Adipocyte (in vitro differentiated cells): Measurements from ENCODE around the gene MX2.

Experiments
- DNase-seq: peaks from one replicate; pipeline ENCODE4 v3.0.0-alpha.2; 2015; ENCODE audit warnings: low read depth
- H3K27me3 ChIP-seq: replicated peaks from 2 replicates; pipeline ENCODE4 v1.7.0; 2013; ENCODE audit warnings: mild to moderate bottlenecking, low read length, moderate library complexity; ENCODE audit not compliant: control insufficient read depth, insufficient read depth
- H3K36me3 ChIP-seq: 2 replicates; pipeline ENCODE4 v1.7.0; 2013; ENCODE audit warnings: low read length, mild to moderate bottlenecking, moderate library complexity; ENCODE audit not compliant: control insufficient read depth, insufficient read depth, severe bottlenecking
- H3K4me1 ChIP-seq: 2 replicates; pipeline ENCODE4 v1.7.0; 2013; ENCODE audit warnings: mild to moderate bottlenecking, low read length, moderate library complexity; ENCODE audit not compliant: control insufficient read depth, insufficient read depth
- H3K4me3 ChIP-seq: 2 replicates; pipeline ENCODE4 v1.7.0; 2013; ENCODE audit warnings: mild to moderate bottlenecking, low read length, moderate library complexity
- H3K9ac ChIP-seq: 2 replicates; pipeline ENCODE4 v1.7.0; 2013; ENCODE audit warnings: mild to moderate bottlenecking, low read length, moderate library complexity
- H3K9me3 ChIP-seq: 2 replicates; pipeline ENCODE4 v1.7.0; 2013; ENCODE audit warnings: mild to moderate bottlenecking, low read length, moderate library complexity; ENCODE audit not compliant: control insufficient read depth

Gene MX2

GRCh38 chr21:41377715-41378114 lies 15.9 kb downstream of the MX2 start:
- Histone ChIP-seq H3K27me3 (no peaks in the 10 kb centered on the region), H3K4me3 (no peak overlapping the region), H3K4me1 (no peaks in the 10 kb centered on the region), H3K9me3 (no peaks in the 10 kb centered on the region), H3K36me3 (peaks cover 16% of the 10 kb centered on the region), H3K9ac (no peak overlapping the region)
- DNase-seq, result no peak

- H3K9me3 ChIP-seq, result no peaks in the 10 kb centered on the region
- DNase-seq, result no peak
- H3K9ac ChIP-seq, result no peak overlapping the region
- no peaks in the 10 kb centered on the region for H3K4me1 ChIP-seq
- no peaks in the 10 kb centered on the region for H3K27me3 ChIP-seq
- no peak overlapping the region for H3K4me3 ChIP-seq
- H3K36me3 ChIP-seq, result peaks cover 16% of the 10 kb centered on the region
These were observed 17.0 kb downstream of the MX2 start for GRCh38 chr21:41378849-41379248.

- H3K27me3 ChIP-seq, result no peaks in the 10 kb centered on the region
- H3K9ac ChIP-seq, result no peak overlapping the region
- no peak for DNase-seq
- no peaks in the 10 kb centered on the region for H3K4me1 ChIP-seq
- no peaks in the 10 kb centered on the region for H3K9me3 ChIP-seq
- H3K36me3 ChIP-seq, result peaks cover 16% of the 10 kb centered on the region
- H3K4me3 ChIP-seq, result no peak overlapping the region
These were observed 18.1 kb downstream of the MX2 start for GRCh38 chr21:41379901-41380300.

DNA sequence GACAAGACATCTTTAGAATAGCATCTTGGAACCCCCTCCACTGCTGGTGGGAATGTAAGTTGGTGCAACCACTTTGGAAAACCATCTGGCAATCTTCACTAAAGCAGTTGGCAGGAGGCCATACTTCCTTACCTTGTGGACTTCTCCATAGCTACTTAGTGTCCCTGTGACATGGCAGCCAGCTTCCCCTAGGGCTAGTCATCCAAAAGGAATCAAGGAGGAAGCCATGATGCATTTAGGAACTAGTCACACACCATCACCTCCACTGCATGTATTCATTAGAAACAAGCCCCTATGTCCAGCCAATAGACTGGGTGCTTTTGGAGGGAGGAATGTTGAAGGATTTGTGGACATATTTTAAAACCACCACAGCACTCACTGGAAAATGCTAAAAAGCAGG lies 19.9 kb downstream of the MX2 start:
- H3K9ac ChIP-seq, result no peak overlapping the region
- H3K36me3 ChIP-seq, result peaks cover 15% of the 10 kb centered on the region
- H3K27me3 ChIP-seq, result no peaks in the 10 kb centered on the region
- no peak overlapping the region for H3K4me3 ChIP-seq
- no peak for DNase-seq
- H3K9me3 ChIP-seq, result no peaks in the 10 kb centered on the region
- peaks cover 6% of the 10 kb centered on the region for H3K4me1 ChIP-seq

- Histone ChIP-seq H3K9me3 (no peaks in the 10 kb centered on the region), H3K4me1 (peaks cover 23% of the 10 kb centered on the region), H3K27me3 (no peaks in the 10 kb centered on the region), H3K4me3 (peak overlapping the region; percentile 47), H3K9ac (peak overlapping the region; percentile 64), H3K36me3 (peaks cover 12% of the 10 kb centered on the region)
- DNase-seq, result no peak
These were observed 25.4 kb downstream of the MX2 start for GRCh38 chr21:41387042-41387819.

DNA sequence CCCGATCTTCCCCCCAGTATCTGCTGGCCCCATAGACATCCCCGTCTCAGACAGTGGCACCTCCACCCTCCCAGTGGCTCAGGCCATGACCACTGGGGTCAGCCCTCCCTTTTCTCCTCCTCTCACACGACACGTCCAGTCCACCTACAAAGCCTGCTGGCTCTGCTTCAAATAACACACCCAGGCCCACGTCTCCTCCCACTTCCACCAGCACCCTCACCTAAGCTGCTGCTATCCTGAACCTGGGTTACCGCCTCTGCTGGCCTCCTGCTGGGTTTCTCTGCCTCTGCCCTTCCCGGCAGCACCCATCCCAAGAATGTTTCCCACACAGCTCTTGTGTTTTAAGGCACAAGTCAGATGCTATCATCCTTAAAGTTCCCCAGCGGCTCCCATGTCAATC lies 26.0 kb downstream of the MX2 start:
- H3K4me1 ChIP-seq, result peaks cover 23% of the 10 kb centered on the region
- DNase-seq, result no peak
- H3K36me3 ChIP-seq, result peaks cover 8% of the 10 kb centered on the region
- no peaks in the 10 kb centered on the region for H3K9me3 ChIP-seq
- H3K4me3 ChIP-seq, result peak overlapping the region; percentile 47
- peak overlapping the region; percentile 64 for H3K9ac ChIP-seq
- no peaks in the 10 kb centered on the region for H3K27me3 ChIP-seq

GRCh38 chr21:41388259-41388658 lies 26.4 kb downstream of the MX2 start:
- Histone ChIP-seq H3K9me3 (no peaks in the 10 kb centered on the region), H3K4me1 (peaks cover 23% of the 10 kb centered on the region), H3K9ac (peak overlapping the region; percentile 64), H3K27me3 (no peaks in the 10 kb centered on the region), H3K36me3 (peaks cover 8% of the 10 kb centered on the region), H3K4me3 (no peak overlapping the region)
- no peak for DNase-seq

- H3K4me3 ChIP-seq, result no peak overlapping the region
- no peak for DNase-seq
- H3K9me3 ChIP-seq, result no peaks in the 10 kb centered on the region
- peaks cover 23% of the 10 kb centered on the region for H3K4me1 ChIP-seq
- H3K27me3 ChIP-seq, result no peaks in the 10 kb centered on the region
- no peak overlapping the region for H3K9ac ChIP-seq
- H3K36me3 ChIP-seq, result peaks cover 8% of the 10 kb centered on the region
These were observed 28.3 kb downstream of the MX2 start for GRCh38 chr21:41390043-41390639.

DNA sequence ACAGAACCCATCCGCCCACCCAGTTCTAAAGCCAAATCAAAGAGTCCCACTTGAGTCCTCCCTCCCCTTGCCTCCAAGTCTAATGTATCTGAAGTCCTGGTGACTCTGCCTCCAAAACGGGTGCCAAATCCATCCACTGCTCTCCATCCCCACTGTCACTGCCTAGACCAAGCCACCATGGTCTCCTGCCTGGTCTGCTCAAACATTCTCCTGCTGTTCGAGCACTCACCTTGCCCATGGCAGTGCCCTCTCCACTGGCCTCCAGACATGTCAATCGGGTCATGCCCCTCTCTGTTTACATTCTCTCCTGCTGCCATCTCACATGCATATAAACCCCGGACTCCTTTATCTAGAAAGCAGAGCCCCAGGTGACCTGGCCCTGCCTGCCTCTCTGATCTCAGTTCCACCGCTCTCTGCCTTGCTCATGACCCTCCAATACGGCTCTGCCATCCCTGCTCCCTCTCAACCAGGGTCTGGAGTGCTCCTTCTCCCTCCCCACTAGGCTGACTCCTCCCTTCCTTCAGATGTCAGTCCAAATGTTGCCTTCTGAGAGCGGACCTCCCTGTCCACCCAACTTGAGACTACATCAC lies 32.1 kb downstream of the MX2 start:
- Histone ChIP-seq H3K36me3 (peaks cover 19% of the 10 kb centered on the region), H3K9me3 (no peaks in the 10 kb centered on the region), H3K4me1 (peaks cover 13% of the 10 kb centered on the region), H3K9ac (no peak overlapping the region), H3K4me3 (no peak overlapping the region), H3K27me3 (no peaks in the 10 kb centered on the region)
- no peak for DNase-seq

DNA sequence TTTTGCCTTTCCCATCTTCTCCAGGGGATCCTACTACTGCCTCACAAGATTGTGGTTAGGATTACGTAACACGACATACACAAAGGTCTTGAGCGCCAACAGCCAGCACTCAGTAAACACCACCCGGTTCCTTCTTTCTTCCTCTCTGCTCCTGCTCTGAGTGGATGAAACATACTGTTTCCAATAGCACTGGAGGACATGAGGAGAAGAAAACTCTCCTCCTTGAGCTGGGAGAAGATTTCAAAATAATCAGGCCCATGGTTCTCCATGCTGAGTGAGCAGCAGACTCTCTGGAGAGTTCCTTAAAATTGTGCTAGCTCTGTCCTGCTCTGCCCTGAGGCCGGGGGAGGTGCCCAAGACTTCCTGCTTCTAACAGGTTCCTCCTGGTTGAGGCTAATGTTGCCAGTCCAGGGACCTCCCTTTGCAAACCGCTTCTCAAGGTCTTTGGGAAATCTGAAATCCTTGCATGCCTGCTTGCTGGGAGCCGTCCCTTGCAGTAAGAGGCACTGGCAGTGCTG lies 34.8 kb downstream of the MX2 start:
- no peaks in the 10 kb centered on the region for H3K9me3 ChIP-seq
- peaks cover 13% of the 10 kb centered on the region for H3K4me1 ChIP-seq
- DNase-seq, result peak; percentile 65
- no peak overlapping the region for H3K4me3 ChIP-seq
- peaks cover 13% of the 10 kb centered on the region for H3K36me3 ChIP-seq
- H3K27me3 ChIP-seq, result no peaks in the 10 kb centered on the region
- peak overlapping the region; percentile 5 for H3K9ac ChIP-seq

- peaks cover 13% of the 10 kb centered on the region for H3K4me1 ChIP-seq
- DNase-seq, result no peak
- H3K27me3 ChIP-seq, result no peaks in the 10 kb centered on the region
- H3K4me3 ChIP-seq, result no peak overlapping the region
- no peaks in the 10 kb centered on the region for H3K9me3 ChIP-seq
- H3K9ac ChIP-seq, result no peak overlapping the region
- peaks cover 20% of the 10 kb centered on the region for H3K36me3 ChIP-seq
These were observed 35.7 kb downstream of the MX2 start for GRCh38 chr21:41397471-41397891.
